GM21619 (cell line): ENCODE measurements around the gene CHD3.

Experiments
- ATAC-seq: cut with Tn5 transposase; IDR thresholded peaks from one replicate; pipeline ENCODE4 v1.9.1; 2021; ENCODE audit not compliant: unreplicated experiment

CHD3 gene

GRCh38 chr17:7888184-7888920 is at the start of gene CHD3:
Gene CHD3 (plus strand): TSS chr17:7888789. CDS start chr17:7889001, 212 bp downstream.
- ATAC-seq: no peak

GRCh38 chr17:7839190-7839875 is 49.3 kb upstream of the CHD3 start:
- no peak for ATAC-seq

GRCh38 chr17:7839876-7840261 is 48.7 kb upstream of the CHD3 start:
- ATAC-seq: no peak

- ATAC-seq: no peak
Measured at GRCh38 chr17:7840441-7840840, 48.1 kb upstream of the CHD3 start.

GRCh38 chr17:7840875-7841274 is 47.7 kb upstream of the CHD3 start:
- no peak for ATAC-seq

- peak; percentile 17 for ATAC-seq
Measured at GRCh38 chr17:7841396-7841914, 47.1 kb upstream of the CHD3 start.

GRCh38 chr17:7841915-7842379 is 46.6 kb upstream of the CHD3 start:
- peak; percentile 13 for ATAC-seq

GRCh38 chr17:7842380-7843256 is 46.0 kb upstream of the CHD3 start:
- ATAC-seq: peak; percentile 22

GRCh38 chr17:7843257-7843535 is 45.4 kb upstream of the CHD3 start:
- ATAC-seq: no peak

- ATAC-seq: no peak
Measured at GRCh38 chr17:7843536-7844291, 44.9 kb upstream of the CHD3 start.

- peak; percentile 37 for ATAC-seq
Measured at GRCh38 chr17:7844292-7845154, 44.1 kb upstream of the CHD3 start.

GRCh38 chr17:7845359-7846062 is 43.1 kb upstream of the CHD3 start:
- ATAC-seq: no peak

GRCh38 chr17:7846063-7846735 is 42.4 kb upstream of the CHD3 start:
- ATAC-seq: no peak

- no peak for ATAC-seq
Measured at GRCh38 chr17:7846765-7847661, 41.6 kb upstream of the CHD3 start.

- no peak for ATAC-seq
Measured at GRCh38 chr17:7848131-7848579, 40.4 kb upstream of the CHD3 start.

GRCh38 chr17:7848739-7849129 is 39.9 kb upstream of the CHD3 start:
- ATAC-seq: no peak

- no peak for ATAC-seq
Measured at GRCh38 chr17:7849130-7849750, 39.3 kb upstream of the CHD3 start.
